IMR-90 (cell line): ENCODE data around the gene SUPV3L1. TPM values are rescaled to one million over a fixed set of nuclear protein-coding genes. Genes with fewer than 3 reads are reported as not detected.

Experiments
- ATAC-seq: fragments of 200-7000 bp; cut with Tn5 transposase; 2 replicates; pipeline ENCODE4 v1.9.1; 2020; ENCODE audit warnings: low read depth, mild to moderate bottlenecking, moderate library complexity
- BruUV-seq: library from RNA; stranded (reverse); fragments of 400-500 nt; replicated peaks from 2 replicates; lab custom pipeline; 2021; lab: Mats Ljungman, UMichigan
- CTCF ChIA-PET: fragments of 300-600 bp; formaldehyde crosslinking; extraction: SDS; loops from one replicate; lab custom pipeline; 2021; ENCODE audit warnings: antibody characterized with exemption; lab: Yijun Ruan, JAX
- POLR2A ChIA-PET: fragments of 300-600 bp; sonication (Branson Sonifier 250); formaldehyde crosslinking; loops from one replicate; lab custom pipeline; 2022; ENCODE audit warnings: antibody characterized with exemption; ENCODE audit not compliant: unreplicated experiment; lab: Charles Lee
- DNase-seq: peaks from one replicate; pipeline ENCODE4 v3.0.0; 2013
- H2AFZ ChIP-seq: replicated peaks from 2 replicates; pipeline ENCODE3; 2013; ENCODE audit warnings: low read length, mild to moderate bottlenecking; ENCODE audit not compliant: poor library complexity
- H2AK5ac ChIP-seq: 2 replicates; pipeline ENCODE4 v1.6.1; 2013; ENCODE audit warnings: low read depth, low read length, inconsistent platforms
- H2AK9ac ChIP-seq: replicated peaks from 2 replicates; pipeline ENCODE3; 2013; ENCODE audit warnings: mild to moderate bottlenecking, low read depth, low read length, moderate library complexity; ENCODE audit not compliant: poor library complexity
- H2BK120ac ChIP-seq: 2 replicates; pipeline ENCODE4 v1.6.1; 2013; ENCODE audit warnings: low read depth, low read length, inconsistent platforms
- H2BK15ac ChIP-seq: 3 replicates; pipeline ENCODE4 v1.6.1; 2013; ENCODE audit warnings: low read depth, low read length, inconsistent platforms
- H2BK20ac ChIP-seq: 2 replicates; pipeline ENCODE4 v1.6.1; 2013; ENCODE audit warnings: low read depth, mild to moderate bottlenecking, inconsistent platforms, low read length, moderate library complexity
- H2BK5ac ChIP-seq: 2 replicates; pipeline ENCODE4 v1.6.1; 2013; ENCODE audit warnings: mild to moderate bottlenecking, low read depth, low read length, inconsistent platforms; ENCODE audit not compliant: poor library complexity, severe bottlenecking
- H3K14ac ChIP-seq: replicated peaks from 2 replicates; pipeline ENCODE4 v1.6.1; 2013; ENCODE audit warnings: low read depth, low read length, inconsistent platforms
- H3K18ac ChIP-seq: 2 replicates; pipeline ENCODE4 v1.6.1; 2013; ENCODE audit warnings: low read depth, low read length, control low read depth
- H3K23ac ChIP-seq: 2 replicates; pipeline ENCODE4 v1.6.1; 2013; ENCODE audit warnings: low read depth, low read length, inconsistent platforms
- H3K27ac ChIP-seq: 2 replicates; pipeline ENCODE4 v1.5.1; 2013; ENCODE audit warnings: mild to moderate bottlenecking, control low read depth, low read length; ENCODE audit not compliant: insufficient read depth
- H3K27me3 ChIP-seq: 2 replicates; pipeline ENCODE4 v1.6.1; 2013; ENCODE audit warnings: low read length; ENCODE audit not compliant: control insufficient read depth, insufficient read depth
- H3K36me3 ChIP-seq: 2 replicates; pipeline ENCODE4 v1.6.1; 2013; ENCODE audit warnings: low read length, mixed read lengths; ENCODE audit not compliant: control insufficient read depth, insufficient read depth
- H3K4ac ChIP-seq: 2 replicates; pipeline ENCODE4 v1.6.1; 2013; ENCODE audit warnings: low read depth, low read length, inconsistent platforms
- H3K4me1 ChIP-seq: 2 replicates; pipeline ENCODE4 v1.6.1; 2013; ENCODE audit warnings: low read length, mixed read lengths; ENCODE audit not compliant: control insufficient read depth, insufficient read depth
- H3K4me2 ChIP-seq: 2 replicates; pipeline ENCODE4 v1.6.1; 2013; ENCODE audit warnings: low read depth, mild to moderate bottlenecking, control low read depth, low read length, moderate library complexity
- H3K4me3 ChIP-seq: 2 replicates; pipeline ENCODE4 v1.5.1; 2013; ENCODE audit warnings: low read depth, mild to moderate bottlenecking, control low read depth, low read length, moderate library complexity; ENCODE audit not compliant: insufficient read depth
- H3K56ac ChIP-seq: 2 replicates; pipeline ENCODE4 v1.6.1; 2013; ENCODE audit warnings: low read length, inconsistent platforms; ENCODE audit not compliant: insufficient read depth; ENCODE audit errors: extremely low read depth
- H3K79me1 ChIP-seq, 2 experiments: 2 replicates each; pipeline ENCODE4 v1.6.1; 2013; ENCODE audit warnings: low read length in 2 of 2, inconsistent platforms in 1 of 2, low read depth in 1 of 2
- H3K9ac ChIP-seq: 2 replicates; pipeline ENCODE4 v1.6.1; 2013; ENCODE audit warnings: low read depth, low read length, control low read depth
- H3K9me1 ChIP-seq: 2 replicates; pipeline ENCODE4 v1.6.1; 2013; ENCODE audit warnings: low read length, inconsistent platforms; ENCODE audit not compliant: insufficient read depth
- H3K9me3 ChIP-seq: 2 replicates; pipeline ENCODE4 v1.6.1; 2013; ENCODE audit warnings: low read length; ENCODE audit not compliant: control insufficient read depth, insufficient read depth
- H4K20me1 ChIP-seq: 2 replicates; pipeline ENCODE4 v1.6.1; 2013; ENCODE audit warnings: low read length, inconsistent platforms; ENCODE audit not compliant: insufficient read depth
- H4K5ac ChIP-seq: 2 replicates; pipeline ENCODE4 v1.6.1; 2013; ENCODE audit warnings: mild to moderate bottlenecking, low read depth, low read length, control low read depth
- H4K8ac ChIP-seq, 2 experiments: 2 replicates each; pipeline ENCODE4 v1.6.1; 2013; ENCODE audit warnings: low read depth in 2 of 2, low read length in 2 of 2, control low read depth in 1 of 2, inconsistent platforms in 1 of 2
- H4K91ac ChIP-seq: 2 replicates; pipeline ENCODE4 v1.6.1; 2013; ENCODE audit warnings: low read depth, low read length, inconsistent platforms; ENCODE audit not compliant: insufficient read depth
- CEBPB ChIP-seq: IDR thresholded peaks from 2 replicates; pipeline ENCODE4 v1.6.1; 2012; ENCODE audit warnings: low read depth, low read length, improper control_type of control experiment
- RAD21 ChIP-seq: IDR thresholded peaks from 2 replicates; pipeline ENCODE4 v1.6.1; 2012; ENCODE audit warnings: low read length, improper control_type of control experiment
- SMC3 ChIP-seq: fragments of 150-350 bp; IDR thresholded peaks from 2 replicates; pipeline ENCODE4 v1.6.1; 2016; ENCODE audit warnings: low read depth, mild to moderate bottlenecking, antibody characterized with exemption, low read length, moderate library complexity
- WGBS, 2 experiments: methylation state at CpG; one replicate each; pipeline versions ENCODE4 v1.1.5 to v1.1.7; 2013; ENCODE audit warnings: missing lambda C conversion rate in 2 of 2; ENCODE audit not compliant: insufficient read length in 1 of 2; ENCODE audit errors: extremely low coverage in 2 of 2; 5-methylcytosine and 5-hydroxymethylcytosine counted together
- dilution Hi-C: fragments of 300-500 bp; cut with HindIII; formaldehyde crosslinking; loops from one replicate; pipeline ENCODE4 v1.14.3; 2018; ENCODE audit warnings: low sequenced_read_pairs; ENCODE audit not compliant: unreplicated experiment
- in situ Hi-C: fragments of 300-500 bp; cut with MboI; formaldehyde crosslinking; loops from 3 replicates; pipeline ENCODE4 v1.14.3; 2019; ENCODE audit warnings: low sequenced_read_pairs, inconsistent platforms, mixed read lengths
- intact Hi-C: fragments of 100-400 bp; cut with micrococcal nuclease; formaldehyde crosslinking; loops from 2 replicates; pipeline ENCODE4 v1.10.0; 2022
- polyA plus RNA-seq, 3 experiments: library from polyadenylated mRNA; depleted of rRNA; stranded (reverse); fragments of >200 nt; gene quantifications; 2 replicates each; pipeline ENCODE4 v1.2.3, GENCODE V29; 2012; ENCODE audit warnings: low replicate concordance in 1 of 3
- total RNA-seq: library from RNA; depleted of rRNA; stranded (reverse); fragments of >200 nt; gene quantifications from 2 replicates; pipeline ENCODE4 v1.2.3, GENCODE V29; 2012

The SUPV3L1 gene
- total and polyA plus RNA-seq, 2 of the 4 experiments (the other 2 are of a cell fraction): 24.4 to 26.5 TPM

DNA sequence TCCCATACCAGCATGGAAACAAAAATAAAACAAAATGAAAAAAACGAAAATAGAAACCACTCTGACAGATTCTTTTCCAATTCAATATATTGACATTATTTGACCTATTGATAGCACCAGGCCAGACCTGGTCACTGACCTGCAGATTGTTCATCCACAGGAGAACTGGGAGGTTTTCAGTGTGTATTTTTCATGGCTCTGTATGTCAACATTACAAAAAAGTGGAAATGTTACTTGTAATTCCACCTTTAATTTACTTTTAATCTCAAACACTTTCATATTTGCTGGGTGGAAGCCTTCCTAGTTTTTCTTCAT, 43.0 kb downstream of the SUPV3L1 start:
- intact Hi-C loops (no loop called here), dilution Hi-C loops (no loop called here), in situ Hi-C loops (no loop called here)
- no peaks in the 10 kb centered on the region for H3K9me3 ChIP-seq
- no TSS peak for BruUV-seq
- WGBS, 2 experiments: no CpG with 5 or more reads among the region's 1 CpG
- no peaks in the 10 kb centered on the region for H4K20me1 ChIP-seq
- ChIA-PET CTCF (no interaction called here), POLR2A (no interaction called here)
- no peak overlapping the region for H4K91ac ChIP-seq
- TF ChIP-seq CEBPB: no peak
- TF ChIP-seq RAD21: no peak
- TF ChIP-seq SMC3: no peak
- H2BK20ac ChIP-seq: no peak overlapping the region
- no peak overlapping the region for H4K5ac ChIP-seq
- no peak overlapping the region for H2AK5ac ChIP-seq
- no peak overlapping the region for H2AK9ac ChIP-seq
- H3K23ac ChIP-seq: no peak overlapping the region
- no peak overlapping the region for H3K18ac ChIP-seq
- no peak overlapping the region for H3K4me3 ChIP-seq
- H3K4ac ChIP-seq: no peak overlapping the region
- no peak overlapping the region for H4K8ac ChIP-seq
- H3K36me3 ChIP-seq: no peaks in the 10 kb centered on the region
- no peak overlapping the region for H2BK120ac ChIP-seq
- H2BK5ac ChIP-seq: no peak overlapping the region
- 0 out of 2 replicates have a peak, but pooled peaks cover 4% of the 10 kb centered on the region for H3K9me1 ChIP-seq
- peaks cover 3% of the 10 kb centered on the region; the same call in 1 of the 2 replicates for H3K4me1 ChIP-seq
- H2AFZ ChIP-seq: no peak overlapping the region
- DNase-seq (no peak), ATAC-seq (no peak)
- no peak overlapping the region for H3K9ac ChIP-seq
- no peak overlapping the region for H3K4me2 ChIP-seq
- H3K56ac ChIP-seq: no peak overlapping the region
- H2BK15ac ChIP-seq: no peak overlapping the region
- H3K79me1 ChIP-seq: no peaks in the 10 kb centered on the region
- peaks cover 2% of the 10 kb centered on the region; the same call in 1 of the 2 replicates for H3K27me3 ChIP-seq
- no peak overlapping the region for H3K14ac ChIP-seq
- H3K27ac ChIP-seq: no peak overlapping the region
